HepG2 (cell line): ENCODE data around the gene TULP4. TPM values are rescaled to one million over a fixed set of nuclear protein-coding genes. Genes with fewer than 3 reads are reported as not detected.

ENCODE experiments used
- ATAC-seq: fragments of 200-7000 bp; cut with Tn5 transposase; 3 replicates; pipeline ENCODE4 v1.9.1; 2020; ENCODE audit warnings: mild to moderate bottlenecking, moderate library complexity
- BruUV-seq: library from RNA; stranded (reverse); fragments of 400-500 nt; replicated peaks from 2 replicates; lab custom pipeline; 2021; lab: Mats Ljungman, UMichigan
- CTCF ChIA-PET: fragments of 300-600 bp; formaldehyde crosslinking; extraction: SDS; loops from one replicate; lab custom pipeline; 2021; ENCODE audit warnings: low total read pairs, inconsistent platforms, low intra/inter-chr PET ratio; lab: Yijun Ruan, JAX
- POLR2A ChIA-PET: fragments of 350-600 bp; sonication (Branson Sonifier 250); formaldehyde crosslinking; loops from one replicate; lab custom pipeline; 2020; ENCODE audit warnings: antibody characterized with exemption, inconsistent platforms; lab: Yijun Ruan, JAX
- DNase-seq: peaks from one replicate; pipeline ENCODE4 v3.0.0-alpha.2; 2015; ENCODE audit warnings: low spot score
- FAIRE-seq: peaks from 3 replicates; lab custom pipeline; 2011; peaks lifted over from hg19 to GRCh38; lab: Jason Lieb, UNC
- H2AFZ ChIP-seq: one replicate; pipeline ENCODE4 v1.6.1; 2011; ENCODE audit warnings: low read length, inconsistent platforms
- H3K27ac ChIP-seq: fragments of 300-600 bp; 3 replicates; pipeline ENCODE4 v1.8.0; 2011; ENCODE audit warnings: mixed run types, mild to moderate bottlenecking, mixed read lengths, low read length, inconsistent platforms; ENCODE audit not compliant: insufficient read depth; ENCODE audit errors: extremely low read length
- H3K27me3 ChIP-seq, 2 experiments: fragments of 200-600 bp in 1 of 2; 2 replicates in 1 of 2; 3 replicates in 1 of 2; pipeline versions ENCODE4 v1.6.0 to v1.8.0; 2011; ENCODE audit warnings: low read length in 2 of 2, mild to moderate bottlenecking in 2 of 2, moderate library complexity in 2 of 2, inconsistent platforms in 1 of 2; ENCODE audit not compliant: insufficient read depth in 2 of 2, control insufficient read depth in 1 of 2
- H3K36me3 ChIP-seq, 2 experiments: fragments of 200-600 bp in 1 of 2; replicated peaks in 1 of 2; 2 replicates in 1 of 2; 3 replicates in 1 of 2; pipeline versions ENCODE4 v1.5.1 to v1.8.0; 2011; ENCODE audit warnings: low read length in 2 of 2, inconsistent platforms in 1 of 2; ENCODE audit not compliant: insufficient read depth in 2 of 2, control insufficient read depth in 1 of 2
- H3K4me1 ChIP-seq: 2 replicates; pipeline ENCODE4 v1.5.1; 2012; ENCODE audit warnings: low read length, inconsistent platforms; ENCODE audit not compliant: insufficient read depth
- H3K4me2 ChIP-seq: 2 replicates; pipeline ENCODE4 v1.6.0; 2011; ENCODE audit warnings: low read depth, low read length, inconsistent platforms
- H3K4me3 ChIP-seq, 3 experiments: fragments of 200-600 bp in 1 of 3; sonication (generic), shearing (Covaris generic) in 1 of 3; replicated peaks in 1 of 3; 2 replicates each; pipeline ENCODE4 v1.5.1; 2011 to 2016; ENCODE audit warnings: low read length in 3 of 3, inconsistent platforms in 2 of 3, low read depth in 2 of 3, mild to moderate bottlenecking in 2 of 3, control low read depth in 1 of 3, mixed read lengths in 1 of 3; ENCODE audit not compliant: insufficient read depth in 1 of 3
- H3K79me2 ChIP-seq: one replicate; pipeline ENCODE4 v1.6.1; 2011; ENCODE audit warnings: low read length, inconsistent platforms; ENCODE audit not compliant: insufficient read depth
- H3K9ac ChIP-seq: 2 replicates; pipeline ENCODE4 v1.6.0; 2011; ENCODE audit warnings: mild to moderate bottlenecking, low read depth, low read length, inconsistent platforms; ENCODE audit not compliant: insufficient read depth
- H3K9me3 ChIP-seq: 2 replicates; pipeline ENCODE4 v1.5.1; 2012; ENCODE audit warnings: mild to moderate bottlenecking, low read length
- H4K20me1 ChIP-seq: 2 replicates; pipeline ENCODE4 v1.6.0; 2011; ENCODE audit warnings: inconsistent platforms, mild to moderate bottlenecking, low read length, moderate library complexity; ENCODE audit not compliant: insufficient read depth
- CHD4 ChIP-seq: fragments of 200-600 bp; sonication (generic); IDR thresholded peaks from 2 replicates; pipeline ENCODE4 v1.7.0; 2017; ENCODE audit warnings: mild to moderate bottlenecking, low read length, borderline replicate concordance
- FOXP1 ChIP-seq, 2 experiments: fragments of 450-650 bp in 1 of 2; IDR thresholded peaks; 2 replicates each; pipeline ENCODE4 v1.6.1; 2017 to 2018; ENCODE audit warnings: antibody characterized with exemption in 1 of 2
- GABPB1 ChIP-seq: IDR thresholded peaks from 2 replicates; pipeline ENCODE4 v1.6.1; 2016; ENCODE audit warnings: mild to moderate bottlenecking, missing genetic modification reagents, moderate library complexity, missing compliant biosample characterization
- NCOR1 ChIP-seq: fragments of 200-600 bp; sonication (generic); IDR thresholded peaks from 2 replicates; pipeline ENCODE4 v1.7.0; 2017; ENCODE audit warnings: antibody characterized with exemption, low read length, borderline replicate concordance
- RBM22 ChIP-seq: fragments of 200-400 bp; formaldehyde crosslinking; optimal IDR thresholded peaks from 2 replicates; pipeline ENCODE3; 2017; ENCODE audit warnings: mild to moderate bottlenecking, low read length, moderate library complexity
- REPIN1 ChIP-seq: sonication (generic); formaldehyde crosslinking; IDR thresholded peaks from 2 replicates; pipeline ENCODE4 v1.8.0; 2022; ENCODE audit warnings: missing genetic modification reagents, low read depth, mild to moderate bottlenecking, borderline replicate concordance
- STAT5B ChIP-seq: sonication (generic); formaldehyde crosslinking; IDR thresholded peaks from 2 replicates; pipeline ENCODE4 v1.4.0; 2020; ENCODE audit warnings: missing genetic modification reagents
- ZMAT3 ChIP-seq: sonication (generic); formaldehyde crosslinking; conservative IDR thresholded peaks from 2 replicates; pipeline ENCODE4 v1.7.0; 2021; ENCODE audit warnings: missing genetic modification reagents
- ZNF124 ChIP-seq: sonication (generic); formaldehyde crosslinking; IDR thresholded peaks from 2 replicates; pipeline ENCODE4 v1.4.0; 2020; ENCODE audit warnings: missing genetic modification reagents
- ZNF44 ChIP-seq: sonication (generic); formaldehyde crosslinking; IDR thresholded peaks from 2 replicates; pipeline ENCODE4 v1.5.1; 2020; ENCODE audit warnings: mild to moderate bottlenecking, missing genetic modification reagents
- WGBS: methylation state at CpG from one replicate; pipeline ENCODE4 v1.1.6; 2017; ENCODE audit warnings: low lambda C conversion rate; 5-methylcytosine and 5-hydroxymethylcytosine counted together
- in situ Hi-C: cut with HindIII; loops from 2 replicates; pipeline ENCODE4 v1.10.0; 2017; ENCODE audit warnings: low pct_unique_long_range_greater_than_20kb; ENCODE audit not compliant: extremely low pct_ligation_motif_present
- intact Hi-C: fragments of 100-400 bp; cut with micrococcal nuclease; formaldehyde crosslinking; loops from one replicate; pipeline ENCODE4 v1.10.0; 2022; ENCODE audit not compliant: unreplicated experiment
- polyA plus RNA-seq, 8 experiments: library from polyadenylated mRNA; depleted of rRNA in 3 of 8; stranded (reverse) in 7 of 8; unstranded in 1 of 8; fragments of >200 nt; fragmentation: Illumina TruSeq in 4 of 8; extraction: Trizol in 4 of 8; gene quantifications; 2 replicates each; pipeline versions ENCODE4 v1.2.1 to v1.2.3, GENCODE V29; 2011 to 2016; ENCODE audit warnings: low read depth in 4 of 8, missing spikeins in 1 of 8, mixed read lengths in 1 of 8; ENCODE audit not compliant: insufficient read depth in 1 of 8
- total RNA-seq, 5 experiments: library from RNA; depleted of rRNA; stranded (reverse); fragments of >200 nt; fragmentation: Illumina TruSeq; extraction: Trizol; gene quantifications; 2 replicates each; pipeline ENCODE4 v1.2.3, GENCODE V29; 2016; ENCODE audit warnings: low read depth in 1 of 5
- TF ChIP-seq, protein P1 (sequence below): sonication (generic); formaldehyde crosslinking; IDR thresholded peaks from 2 replicates; pipeline ENCODE4 v1.8.1; 2023; ENCODE audit warnings: mild to moderate bottlenecking, missing genetic modification reagents
- TF ChIP-seq, protein P2 (sequence below): sonication (generic); formaldehyde crosslinking; IDR thresholded peaks from 2 replicates; pipeline ENCODE4 v1.5.1; 2020; ENCODE audit warnings: mild to moderate bottlenecking, missing genetic modification reagents

Gene TULP4
- total and polyA plus RNA-seq, 2 of the 13 experiments (the other 11 are each of a cell fraction or from before 2014, with no cell fraction given): 21.1 to 122 TPM

DNA sequence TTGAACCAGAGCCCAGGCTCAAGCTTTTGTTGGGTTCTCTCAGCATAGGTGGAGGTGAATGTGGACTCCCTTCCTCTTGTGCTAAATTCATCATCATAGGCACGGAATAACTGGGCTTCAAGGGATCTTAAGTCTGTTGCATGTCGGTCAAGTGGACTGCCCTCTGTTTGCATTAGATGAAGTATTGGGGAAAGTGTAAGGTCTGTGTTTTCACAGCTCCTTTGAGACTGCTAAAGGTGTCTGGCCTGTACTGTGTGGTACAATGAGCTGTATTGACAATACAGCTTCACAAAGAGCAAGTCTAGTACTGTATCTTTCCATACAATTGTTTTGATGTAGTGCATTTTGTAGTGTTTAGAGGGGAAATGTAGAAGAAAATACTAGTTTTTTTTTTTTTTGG lies 34.3 kb upstream of the TULP4 start (continued):
- TF ChIP-seq, protein P1, sequence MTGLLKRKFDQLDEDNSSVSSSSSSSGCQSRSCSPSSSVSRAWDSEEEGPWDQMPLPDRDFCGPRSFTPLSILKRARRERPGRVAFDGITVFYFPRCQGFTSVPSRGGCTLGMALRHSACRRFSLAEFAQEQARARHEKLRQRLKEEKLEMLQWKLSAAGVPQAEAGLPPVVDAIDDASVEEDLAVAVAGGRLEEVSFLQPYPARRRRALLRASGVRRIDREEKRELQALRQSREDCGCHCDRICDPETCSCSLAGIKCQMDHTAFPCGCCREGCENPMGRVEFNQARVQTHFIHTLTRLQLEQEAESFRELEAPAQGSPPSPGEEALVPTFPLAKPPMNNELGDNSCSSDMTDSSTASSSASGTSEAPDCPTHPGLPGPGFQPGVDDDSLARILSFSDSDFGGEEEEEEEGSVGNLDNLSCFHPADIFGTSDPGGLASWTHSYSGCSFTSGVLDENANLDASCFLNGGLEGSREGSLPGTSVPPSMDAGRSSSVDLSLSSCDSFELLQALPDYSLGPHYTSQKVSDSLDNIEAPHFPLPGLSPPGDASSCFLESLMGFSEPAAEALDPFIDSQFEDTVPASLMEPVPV (CRISPR knock-in tag): no peak
- TF ChIP-seq, all 625 proteins: peak for 4

DNA sequence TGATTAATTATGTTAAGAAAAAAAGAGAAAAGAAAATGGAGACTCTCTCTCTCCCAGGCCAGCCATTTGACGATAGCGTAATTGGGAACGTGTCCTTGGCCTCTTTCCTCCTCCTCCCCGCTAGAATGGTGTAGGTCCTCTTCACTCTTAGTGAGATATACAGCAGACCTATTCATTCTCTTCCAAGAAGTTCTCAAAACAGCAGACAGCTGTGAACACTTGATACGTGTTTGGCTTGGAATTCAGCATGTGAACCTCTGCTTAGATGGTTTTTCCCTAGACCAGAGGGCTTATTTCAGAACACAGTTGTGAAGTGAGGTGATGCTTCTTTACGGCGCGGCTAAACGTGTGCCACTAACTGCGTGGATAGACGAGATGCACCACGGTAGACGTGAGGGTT lies 32.6 kb upstream of the TULP4 start:
- H2AFZ ChIP-seq: no peak overlapping the region
- 0 out of 2 replicates have a peak, but pooled peaks cover 5% of the 10 kb centered on the region for H4K20me1 ChIP-seq
- CTCF ChIA-PET: no interaction called here
- no peak for DNase-seq
- H3K27ac ChIP-seq: no peak overlapping the region
- H3K4me3 ChIP-seq: no peak overlapping the region
- TF ChIP-seq CHD4: no peak
- peak; percentile 50 for TF ChIP-seq RBM22
- TF ChIP-seq, all 625 proteins: peak for 1
- Histone ChIP-seq H3K9ac (no peak overlapping the region), H3K4me2 (no peak overlapping the region), H3K4me1 (peaks cover 16% of the 10 kb centered on the region), H3K9me3 (no peaks in the 10 kb centered on the region), H3K36me3 (peaks cover 2 to 23% of the 10 kb centered on the region in 2 experiments), H3K27me3 (no peaks in the 10 kb centered on the region), H3K79me2 (peaks cover 69% of the 10 kb centered on the region)
- POLR2A ChIA-PET: no interaction called here
- 96% methylated on average over 13 of the region's 13 CpGs for WGBS
- no peak for ATAC-seq
- BruUV-seq: no TSS peak
- no peak for FAIRE-seq
- in situ Hi-C loops (no loop called here), intact Hi-C loops (no loop called here)

DNA sequence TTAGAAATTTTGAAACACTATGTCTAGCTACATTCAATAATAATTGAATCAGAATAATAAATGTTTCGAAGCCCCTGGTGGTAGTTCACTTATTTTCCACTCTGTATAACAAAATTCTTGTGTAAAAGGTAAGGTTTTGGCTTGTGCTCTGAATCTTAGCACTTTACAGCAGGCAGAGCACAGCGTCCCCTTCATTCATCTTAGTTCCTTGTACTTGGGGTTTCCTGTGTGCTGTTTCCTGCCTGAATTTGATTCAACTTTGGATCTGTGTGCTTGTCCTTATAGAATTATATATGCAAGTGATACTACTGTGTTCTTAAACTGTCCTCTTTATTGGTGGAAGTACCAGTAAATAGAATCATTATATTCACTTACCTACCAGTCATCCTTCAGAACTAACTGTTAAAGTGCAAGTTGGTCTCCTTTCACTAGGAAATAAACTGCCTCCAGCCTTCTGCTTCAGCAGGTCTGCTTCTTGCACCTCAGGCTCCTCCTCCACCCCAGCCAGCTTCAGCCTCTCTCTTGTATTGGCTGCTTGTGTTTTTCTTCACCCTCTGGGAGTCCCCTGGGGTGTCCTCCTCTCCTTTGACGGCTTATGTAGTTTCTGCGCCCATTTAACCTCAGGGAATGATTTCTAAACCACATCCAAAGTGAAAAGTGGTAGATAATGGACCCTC lies 28.8 kb upstream of the TULP4 start:
- intact Hi-C loops: no loop called here
- BruUV-seq: no TSS peak
- Histone ChIP-seq H3K36me3 (peaks cover 2 to 34% of the 10 kb centered on the region in 2 experiments), H3K27ac (no peak overlapping the region), H3K9ac (no peak overlapping the region), H3K4me2 (no peak overlapping the region), H3K4me3 (no peak overlapping the region), H3K27me3 (no peaks in the 10 kb centered on the region), H3K9me3 (no peaks in the 10 kb centered on the region), H2AFZ (no peak overlapping the region), H3K79me2 (peaks cover 65% of the 10 kb centered on the region), H3K4me1 (no peaks in the 10 kb centered on the region), H4K20me1 (no peaks in the 10 kb centered on the region)
- ChIA-PET CTCF (no interaction called here), POLR2A (no interaction called here)
- FAIRE-seq: no peak
- ATAC-seq: no peak
- DNase-seq: no peak
- 95% methylated on average over 4 of the region's 4 CpGs for WGBS
- in situ Hi-C loops: no loop called here
- TF ChIP-seq REPIN1 (CRISPR knock-in tag) (no peak), FOXP1 (IDR thresholded peaks at IDR 0.05) (no peak), FOXP1 (CRISPR knock-in tag; IDR thresholded peaks at IDR 0.05) (no peak), ZMAT3 (CRISPR knock-in tag) (no peak), STAT5B (CRISPR knock-in tag) (no peak), ZNF44 (CRISPR knock-in tag) (no peak), GABPB1 (CRISPR knock-in tag) (no peak), ZNF124 (CRISPR knock-in tag) (no peak), NCOR1 (no peak)
- TF ChIP-seq, protein P2, sequence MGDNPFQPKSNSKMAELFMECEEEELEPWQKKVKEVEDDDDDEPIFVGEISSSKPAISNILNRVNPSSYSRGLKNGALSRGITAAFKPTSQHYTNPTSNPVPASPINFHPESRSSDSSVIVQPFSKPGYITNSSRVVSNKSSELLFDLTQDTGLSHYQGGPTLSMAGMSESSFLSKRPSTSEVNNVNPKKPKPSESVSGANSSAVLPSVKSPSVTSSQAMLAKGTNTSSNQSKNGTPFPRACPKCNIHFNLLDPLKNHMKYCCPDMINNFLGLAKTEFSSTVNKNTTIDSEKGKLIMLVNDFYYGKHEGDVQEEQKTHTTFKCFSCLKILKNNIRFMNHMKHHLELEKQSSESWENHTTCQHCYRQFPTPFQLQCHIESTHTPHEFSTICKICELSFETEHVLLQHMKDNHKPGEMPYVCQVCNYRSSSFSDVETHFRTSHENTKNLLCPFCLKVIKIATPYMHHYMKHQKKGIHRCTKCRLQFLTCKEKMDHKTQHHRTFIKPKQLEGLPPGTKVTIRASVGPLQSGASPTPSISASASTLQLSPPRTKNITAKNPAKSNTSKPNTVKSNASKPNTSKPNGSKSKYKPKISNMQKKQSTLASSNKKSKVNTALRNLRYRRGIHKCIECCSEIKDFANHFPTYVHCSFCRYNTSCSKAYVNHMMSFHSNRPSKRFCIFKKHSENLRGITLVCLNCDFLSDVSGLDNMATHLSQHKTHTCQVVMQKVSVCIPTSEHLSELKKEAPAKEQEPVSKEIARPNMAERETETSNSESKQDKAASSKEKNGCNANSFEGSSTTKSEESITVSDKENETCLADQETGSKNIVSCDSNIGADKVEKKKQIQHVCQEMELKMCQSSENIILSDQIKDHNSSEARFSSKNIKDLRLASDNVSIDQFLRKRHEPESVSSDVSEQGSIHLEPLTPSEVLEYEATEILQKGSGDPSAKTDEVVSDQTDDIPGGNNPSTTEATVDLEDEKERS: no peak
